Neural cell (in vitro differentiated cells): ENCODE data around the gene CTBP2.

Experiments used
- EZH2 ChIP-seq: fragments of 200-600, 300-800 bp; shearing (Covaris generic), sonication (generic); IDR thresholded peaks from 2 replicates; pipeline ENCODE4 v1.6.1; 2014; ENCODE audit warnings: antibody characterized with exemption, low read length, borderline replicate concordance, mild to moderate bottlenecking; ENCODE audit not compliant: insufficient read depth, poor library complexity, severe bottlenecking
- POLR2AphosphoS5 ChIP-seq: IDR thresholded peaks from 2 replicates; pipeline ENCODE4 v1.6.1; 2012

GRCh38 chr10:124935946-124936345 lies 224.4 kb downstream of the CTBP2 start:
- TF ChIP-seq EZH2, result no peak
- TF ChIP-seq POLR2AphosphoS5, result no peak
